Neural cell (in vitro differentiated cells): Measurements from ENCODE around the gene FANCC.

Experiments
- EZH2 ChIP-seq: fragments of 200-600, 300-800 bp; shearing (Covaris generic), sonication (generic); IDR thresholded peaks from 2 replicates; pipeline ENCODE4 v1.6.1; 2014; ENCODE audit warnings: antibody characterized with exemption, low read length, borderline replicate concordance, mild to moderate bottlenecking; ENCODE audit not compliant: insufficient read depth, poor library complexity, severe bottlenecking
- POLR2AphosphoS5 ChIP-seq: IDR thresholded peaks from 2 replicates; pipeline ENCODE4 v1.6.1; 2012
- TAF1 ChIP-seq: IDR thresholded peaks from 2 replicates; pipeline ENCODE4 v1.6.1; 2012; ENCODE audit warnings: low read depth
- TF ChIP-seq, protein P1 (sequence below): fragments of 450-650 bp; IDR thresholded peaks from 2 replicates; pipeline ENCODE4 v1.5.1; 2014; ENCODE audit warnings: antibody characterized with exemption, mild to moderate bottlenecking, moderate library complexity; ENCODE audit not compliant: poor library complexity, severe bottlenecking

DNA sequence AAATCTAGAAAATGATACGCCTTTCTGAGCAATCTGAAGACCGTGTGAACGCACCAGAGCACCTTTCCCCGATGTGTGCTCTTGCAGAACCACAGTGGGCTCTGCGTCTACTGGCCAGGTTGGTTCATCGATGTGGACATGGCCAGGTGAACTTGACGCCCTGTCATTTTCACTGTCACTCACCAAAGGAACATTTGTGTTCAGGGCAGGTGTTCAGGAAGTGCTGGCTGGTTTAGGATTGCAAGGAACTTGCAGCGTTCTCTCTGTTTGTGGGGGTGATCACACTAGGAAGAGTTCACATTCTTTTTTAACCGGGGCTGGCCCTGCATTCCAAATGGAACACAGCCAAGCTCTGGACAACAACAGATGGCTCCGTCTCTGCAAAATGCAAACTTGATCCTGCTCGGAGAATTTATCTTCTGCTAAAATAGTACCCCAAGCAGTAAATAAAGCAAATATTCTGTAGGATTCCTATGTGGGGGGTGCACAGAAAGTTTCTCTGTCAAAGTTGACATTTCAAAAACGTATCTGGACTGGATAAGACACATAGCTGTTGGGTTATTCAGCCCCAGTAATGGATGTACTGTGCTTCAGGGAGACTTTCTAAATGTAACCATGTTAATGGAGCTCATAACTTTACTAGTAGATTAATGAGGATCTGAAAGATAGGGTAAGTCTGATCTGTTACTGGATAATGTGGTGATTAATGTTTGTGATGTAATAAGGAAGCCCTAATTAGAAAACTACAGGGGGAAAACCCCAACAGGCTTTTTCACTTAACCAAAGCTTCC, 45.7 kb upstream of the FANCC start:
- TF ChIP-seq, protein P1, sequence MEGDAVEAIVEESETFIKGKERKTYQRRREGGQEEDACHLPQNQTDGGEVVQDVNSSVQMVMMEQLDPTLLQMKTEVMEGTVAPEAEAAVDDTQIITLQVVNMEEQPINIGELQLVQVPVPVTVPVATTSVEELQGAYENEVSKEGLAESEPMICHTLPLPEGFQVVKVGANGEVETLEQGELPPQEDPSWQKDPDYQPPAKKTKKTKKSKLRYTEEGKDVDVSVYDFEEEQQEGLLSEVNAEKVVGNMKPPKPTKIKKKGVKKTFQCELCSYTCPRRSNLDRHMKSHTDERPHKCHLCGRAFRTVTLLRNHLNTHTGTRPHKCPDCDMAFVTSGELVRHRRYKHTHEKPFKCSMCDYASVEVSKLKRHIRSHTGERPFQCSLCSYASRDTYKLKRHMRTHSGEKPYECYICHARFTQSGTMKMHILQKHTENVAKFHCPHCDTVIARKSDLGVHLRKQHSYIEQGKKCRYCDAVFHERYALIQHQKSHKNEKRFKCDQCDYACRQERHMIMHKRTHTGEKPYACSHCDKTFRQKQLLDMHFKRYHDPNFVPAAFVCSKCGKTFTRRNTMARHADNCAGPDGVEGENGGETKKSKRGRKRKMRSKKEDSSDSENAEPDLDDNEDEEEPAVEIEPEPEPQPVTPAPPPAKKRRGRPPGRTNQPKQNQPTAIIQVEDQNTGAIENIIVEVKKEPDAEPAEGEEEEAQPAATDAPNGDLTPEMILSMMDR = no peak
- TF ChIP-seq TAF1 = no peak
- TF ChIP-seq EZH2 = no peak
- TF ChIP-seq POLR2AphosphoS5 = no peak
